ENCODE data around the gene RUNX2.
"Not testable (repeated sequence)": the region's sequence is repeated elsewhere in the genome, so short reads cannot be mapped to it uniquely, and the experiment has no call there.

RUNX2 gene

GRCh38 chr6:45462190-45463134 is 134.3 kb downstream of the RUNX2 start:
- DNase-seq: no peak

DNA sequence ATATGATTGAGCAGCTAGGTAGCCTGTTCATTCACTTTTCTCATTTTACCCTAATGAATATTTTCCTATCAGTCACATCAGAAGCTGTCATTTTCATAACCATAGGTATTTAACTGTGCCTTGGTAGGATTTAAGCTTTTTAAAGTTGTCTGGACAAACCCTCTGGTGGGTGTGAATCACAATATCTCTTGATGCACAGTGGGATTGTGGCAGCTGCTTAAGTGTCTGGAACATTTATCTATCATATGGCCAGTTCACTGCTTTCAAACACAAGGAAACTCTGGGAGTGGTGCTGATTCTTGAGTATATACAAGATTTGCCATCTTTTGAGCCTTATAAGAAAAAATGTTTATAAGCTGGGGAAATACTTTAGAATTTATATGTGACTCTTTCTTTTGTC is 136.6 kb downstream of the RUNX2 start:
- DNase-seq: no peak

DNA sequence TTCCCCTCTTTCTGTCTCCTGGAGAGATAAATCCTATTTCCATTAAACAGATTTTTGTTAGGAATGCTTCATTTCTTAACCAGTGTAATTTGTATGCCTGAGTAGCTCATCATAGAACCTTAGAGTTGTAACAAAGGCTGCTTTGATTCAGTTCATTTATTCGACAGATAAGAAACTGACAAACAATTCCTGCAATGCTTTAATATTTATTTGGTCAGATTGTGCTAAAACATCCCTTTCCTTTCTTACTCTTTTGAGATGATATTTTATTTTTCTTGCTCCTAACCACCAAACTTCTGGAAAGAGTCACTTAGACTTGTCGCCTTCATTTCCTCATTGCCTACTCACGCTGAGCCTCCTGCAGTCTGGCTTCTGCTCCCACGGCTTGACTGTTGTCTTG is 138.6 kb downstream of the RUNX2 start:
- DNase-seq: no peak

- DNase-seq: not testable (repeated sequence)
These were observed 139.3 kb downstream of the RUNX2 start for GRCh38 chr6:45467417-45467816.

DNA sequence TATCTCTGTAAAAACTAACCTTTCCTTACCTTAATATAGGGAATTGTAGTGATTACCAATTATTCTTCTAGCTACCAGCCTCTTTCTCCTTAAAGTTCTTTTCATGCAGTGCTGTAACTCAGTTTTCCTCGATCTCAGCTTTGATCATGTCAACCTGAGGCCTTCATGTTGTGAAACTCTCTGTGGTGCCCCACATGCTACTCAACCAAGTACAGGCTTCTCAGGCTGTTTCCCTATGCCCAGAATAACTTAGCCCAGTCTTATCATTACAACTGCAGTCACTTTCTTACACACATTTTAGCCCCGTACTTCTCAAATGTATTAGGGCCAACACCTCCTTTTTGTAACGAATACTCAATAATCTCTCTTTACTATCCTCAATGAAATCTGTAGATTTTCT is 139.7 kb downstream of the RUNX2 start:
- no peak for DNase-seq

DNA sequence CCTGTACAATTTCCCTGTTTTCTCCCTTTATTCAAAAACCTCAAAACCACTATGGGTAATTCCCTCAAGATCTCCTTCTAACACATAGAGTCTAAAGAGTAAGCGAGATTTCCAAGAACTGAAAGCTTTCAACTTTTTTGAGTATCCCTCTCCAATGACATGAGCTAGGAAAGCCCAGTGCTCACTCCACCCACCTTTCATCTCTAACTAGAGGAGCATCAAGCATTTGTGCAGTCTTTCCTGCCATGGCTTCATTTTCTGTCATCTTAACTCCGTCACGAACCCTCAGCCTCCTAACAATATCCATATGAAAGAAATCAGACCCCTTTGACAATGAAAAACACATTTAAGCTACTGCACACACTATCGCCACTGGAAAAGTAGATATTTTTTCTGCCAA is 141.5 kb downstream of the RUNX2 start:
- DNase-seq: no peak

- no peak for DNase-seq
These were observed 142.1 kb downstream of the RUNX2 start for GRCh38 chr6:45470131-45470738.

- no peak for DNase-seq
These were observed 144.3 kb downstream of the RUNX2 start for GRCh38 chr6:45472382-45472781.

- no peak for DNase-seq
These were observed 145.2 kb downstream of the RUNX2 start for GRCh38 chr6:45473121-45473993.

GRCh38 chr6:45474376-45474775 is 146.2 kb downstream of the RUNX2 start:
- no peak for DNase-seq

GRCh38 chr6:45476341-45476740 is 148.2 kb downstream of the RUNX2 start:
- no peak for DNase-seq

DNA sequence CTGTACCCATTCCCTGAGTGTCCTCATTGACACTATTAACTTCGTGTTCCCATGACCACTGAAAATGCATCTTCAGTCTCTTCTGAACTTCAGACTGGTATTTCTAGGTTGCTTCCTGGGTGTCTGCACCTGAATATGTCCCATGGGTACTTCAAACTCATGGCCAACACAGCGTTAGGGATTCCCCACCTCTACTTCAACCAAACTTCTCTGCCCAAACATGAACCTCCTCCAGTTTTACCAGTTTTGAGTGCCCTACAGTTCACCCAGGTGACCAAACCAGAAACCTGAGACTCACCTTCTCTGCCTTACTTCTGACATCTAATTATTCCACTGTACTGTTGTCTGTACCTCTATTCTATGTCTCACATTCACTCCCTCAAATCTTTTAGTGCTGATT is 149.1 kb downstream of the RUNX2 start:
- no peak for DNase-seq

- no peak for DNase-seq
These were observed 149.7 kb downstream of the RUNX2 start for GRCh38 chr6:45477790-45478189.

- no peak for DNase-seq
These were observed 150.1 kb downstream of the RUNX2 start for GRCh38 chr6:45478240-45478639.

- DNase-seq: no peak
These were observed 152.0 kb downstream of the RUNX2 start for GRCh38 chr6:45479834-45480751.

DNA sequence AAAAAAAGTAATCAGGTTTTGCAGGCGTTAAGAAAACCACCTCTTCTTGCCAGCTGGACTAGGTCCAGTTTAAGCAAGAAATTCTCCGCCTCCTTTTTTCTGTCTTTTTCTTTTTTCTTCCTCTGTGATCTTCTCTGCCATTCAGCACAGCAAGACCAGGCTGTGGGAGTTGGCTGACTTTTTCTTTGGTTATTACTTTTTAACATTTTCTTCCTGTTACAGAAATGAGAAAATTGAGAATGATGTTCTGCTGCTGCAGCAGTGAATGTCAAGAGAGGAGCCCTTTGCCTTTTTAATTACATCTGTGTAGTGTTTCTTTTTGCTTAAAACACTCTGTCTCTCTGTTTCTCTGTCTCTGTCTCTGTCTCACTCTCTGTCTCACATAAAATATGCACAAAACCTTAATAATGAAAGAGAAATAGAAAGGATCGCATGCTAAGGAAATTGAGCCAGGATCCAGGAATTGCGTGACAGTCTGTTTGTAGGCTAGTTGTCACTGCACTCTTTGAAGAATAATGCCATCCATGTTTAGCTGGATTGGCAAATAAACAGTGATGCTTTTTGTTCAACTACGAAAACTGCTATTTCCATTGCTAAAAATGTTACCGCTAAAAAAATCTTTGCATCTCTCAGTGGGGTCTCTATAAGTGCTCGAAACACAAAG is 152.8 kb downstream of the RUNX2 start:
- no peak for DNase-seq

GRCh38 chr6:45483021-45483420 is 154.9 kb downstream of the RUNX2 start:
- DNase-seq: no peak

DNA sequence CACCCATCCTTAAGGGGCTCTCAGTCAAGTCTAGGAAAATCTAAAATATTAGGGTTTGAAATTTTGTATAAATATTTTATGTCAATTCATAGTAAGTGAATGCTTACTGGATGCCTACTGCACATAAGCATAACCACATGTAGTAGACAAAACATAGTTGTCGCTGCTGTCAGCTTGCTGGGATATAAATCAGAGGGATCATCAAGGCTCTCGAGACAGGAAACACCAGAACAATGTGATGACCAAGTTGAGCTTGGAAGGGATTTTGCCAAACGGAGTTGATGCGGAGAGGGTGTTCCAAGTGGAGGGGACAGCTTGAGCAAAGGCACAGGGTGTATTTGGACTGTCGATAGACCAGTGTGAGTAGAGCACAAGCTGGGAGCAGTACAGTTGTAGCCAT is 155.4 kb downstream of the RUNX2 start:
- no peak for DNase-seq

DNA sequence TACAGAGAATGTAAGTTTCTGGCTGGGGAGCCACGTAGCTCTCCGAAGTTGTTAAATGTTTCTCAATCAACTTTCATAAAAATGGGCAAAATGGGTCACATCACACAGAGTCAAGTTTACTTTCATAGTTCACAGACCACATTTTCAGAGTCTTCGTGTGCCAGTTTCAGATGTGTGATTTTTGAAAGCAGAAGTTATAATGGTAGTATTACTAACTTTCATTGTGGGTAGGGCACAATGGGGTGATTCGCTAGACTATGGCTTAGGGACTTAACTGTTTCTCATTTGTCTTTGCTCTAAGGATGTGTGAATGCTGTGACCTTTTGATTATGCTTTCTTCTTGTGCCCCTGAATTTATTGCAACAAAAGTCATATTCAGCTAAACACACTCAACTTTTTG is 158.6 kb downstream of the RUNX2 start:
- no peak for DNase-seq

- DNase-seq: no peak
These were observed 159.5 kb downstream of the RUNX2 start for GRCh38 chr6:45487645-45488044.

GRCh38 chr6:45488269-45488668 is 160.1 kb downstream of the RUNX2 start:
- DNase-seq: no peak

GRCh38 chr6:45488889-45489288 is 160.8 kb downstream of the RUNX2 start:
- DNase-seq: no peak
